Vagina (tissue), 2 donors: ENCODE results near the gene L3MBTL1.

Experiments
- POLR2AphosphoS5 ChIP-seq, 2 donors: sonication (generic); formaldehyde crosslinking; IDR thresholded peaks; one replicate each; pipeline ENCODE4 v1.9.0; 2017; ENCODE audit warnings: antibody characterized with exemption in 2 of 2, mild to moderate bottlenecking in 2 of 2, low read depth in 1 of 2; ENCODE audit not compliant: insufficient read depth in 1 of 2
- TF ChIP-seq, protein P1 (sequence below), 3 experiments: fragments of 450-650 bp in 2 of 3; fragments of 200-600 bp in 1 of 3; sonication (generic) in 1 of 3; IDR thresholded peaks; one replicate each; pipeline ENCODE4 v1.5.1; 2017 to 2019; ENCODE audit warnings: antibody characterized with exemption in 3 of 3, mild to moderate bottlenecking in 2 of 3, moderate library complexity in 2 of 3

DNA sequence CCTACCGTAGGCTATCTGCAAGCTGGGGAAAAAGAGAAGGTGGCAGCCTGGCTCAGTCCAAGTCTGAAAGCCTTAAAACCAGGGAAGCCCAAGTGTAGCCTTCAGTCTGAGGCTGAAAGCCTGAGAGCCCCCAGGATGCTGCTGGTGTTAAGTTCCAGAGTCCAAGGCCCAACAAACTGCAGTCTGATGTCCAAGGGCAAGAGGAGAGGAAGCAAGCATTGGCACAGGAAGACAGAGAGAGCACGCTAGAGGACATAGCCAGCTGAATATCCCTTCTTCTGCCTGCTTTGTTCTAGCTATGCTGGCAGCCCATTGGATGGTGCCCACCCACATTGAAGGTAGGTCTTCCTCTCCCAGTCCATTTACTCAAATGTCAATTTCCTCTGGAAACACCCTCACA is 12.1 kb upstream of the L3MBTL1 start:
- TF ChIP-seq POLR2AphosphoS5 (IDR thresholded peaks at IDR 0.05; ENCODE audit: insufficient read depth in 1 of 2, low read depth in 1 of 2): no peak
- TF ChIP-seq, protein P1, sequence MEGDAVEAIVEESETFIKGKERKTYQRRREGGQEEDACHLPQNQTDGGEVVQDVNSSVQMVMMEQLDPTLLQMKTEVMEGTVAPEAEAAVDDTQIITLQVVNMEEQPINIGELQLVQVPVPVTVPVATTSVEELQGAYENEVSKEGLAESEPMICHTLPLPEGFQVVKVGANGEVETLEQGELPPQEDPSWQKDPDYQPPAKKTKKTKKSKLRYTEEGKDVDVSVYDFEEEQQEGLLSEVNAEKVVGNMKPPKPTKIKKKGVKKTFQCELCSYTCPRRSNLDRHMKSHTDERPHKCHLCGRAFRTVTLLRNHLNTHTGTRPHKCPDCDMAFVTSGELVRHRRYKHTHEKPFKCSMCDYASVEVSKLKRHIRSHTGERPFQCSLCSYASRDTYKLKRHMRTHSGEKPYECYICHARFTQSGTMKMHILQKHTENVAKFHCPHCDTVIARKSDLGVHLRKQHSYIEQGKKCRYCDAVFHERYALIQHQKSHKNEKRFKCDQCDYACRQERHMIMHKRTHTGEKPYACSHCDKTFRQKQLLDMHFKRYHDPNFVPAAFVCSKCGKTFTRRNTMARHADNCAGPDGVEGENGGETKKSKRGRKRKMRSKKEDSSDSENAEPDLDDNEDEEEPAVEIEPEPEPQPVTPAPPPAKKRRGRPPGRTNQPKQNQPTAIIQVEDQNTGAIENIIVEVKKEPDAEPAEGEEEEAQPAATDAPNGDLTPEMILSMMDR (IDR thresholded peaks at IDR 0.05): no peak
